HG03469 (cell line): ENCODE data around the gene SERINC2.
"Not testable (repeated sequence)": the region's sequence is repeated elsewhere in the genome, so short reads cannot be mapped to it uniquely, and the experiment has no call there.

Source experiments
- ATAC-seq: cut with Tn5 transposase; IDR thresholded peaks from one replicate; pipeline ENCODE4 v1.9.1; 2021; ENCODE audit warnings: mild to moderate bottlenecking, moderate library complexity, moderate number of reproducible peaks; ENCODE audit not compliant: unreplicated experiment

Gene SERINC2

DNA sequence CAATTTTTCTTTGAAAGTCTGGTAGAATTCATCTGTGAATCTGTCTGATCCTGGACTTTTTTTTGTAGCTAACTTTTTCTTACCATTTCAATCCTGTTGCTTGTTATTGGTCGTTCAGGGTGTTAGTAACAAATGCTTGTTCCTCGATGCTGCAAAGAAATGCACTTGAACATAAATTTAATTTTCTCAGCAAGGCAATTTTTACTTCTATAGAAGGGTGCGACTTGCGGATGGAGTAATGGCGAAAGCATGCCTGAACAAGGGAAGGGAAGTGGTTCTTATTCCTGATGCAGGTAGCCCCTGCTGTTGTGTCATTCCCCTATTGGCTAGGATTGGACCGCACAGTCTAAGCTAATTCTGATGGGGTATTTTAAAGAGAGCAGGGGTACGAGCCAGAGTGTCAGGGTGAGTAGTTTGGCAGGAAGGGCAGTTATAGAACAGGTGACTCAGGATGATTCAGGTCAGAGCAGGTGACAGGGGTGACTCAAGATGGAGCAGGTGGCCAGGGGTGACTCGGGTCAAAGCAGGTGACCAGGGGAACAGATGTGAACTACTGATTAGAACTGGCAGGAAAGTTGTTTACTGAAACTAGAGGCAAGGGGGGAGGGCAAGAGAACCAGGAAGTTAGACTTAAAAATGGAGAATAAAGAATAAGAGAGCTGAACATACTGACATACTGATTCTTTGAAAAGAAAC lies 40.5 kb downstream of the SERINC2 start:
- no peak for ATAC-seq

- ATAC-seq: no peak
These were observed 45.4 kb downstream of the SERINC2 start for GRCh38 chr1:31458287-31458896.

- ATAC-seq: no peak
These were observed 47.0 kb downstream of the SERINC2 start for GRCh38 chr1:31460027-31460426.

GRCh38 chr1:31467005-31467674 lies 54.1 kb downstream of the SERINC2 start:
- ATAC-seq: no peak

DNA sequence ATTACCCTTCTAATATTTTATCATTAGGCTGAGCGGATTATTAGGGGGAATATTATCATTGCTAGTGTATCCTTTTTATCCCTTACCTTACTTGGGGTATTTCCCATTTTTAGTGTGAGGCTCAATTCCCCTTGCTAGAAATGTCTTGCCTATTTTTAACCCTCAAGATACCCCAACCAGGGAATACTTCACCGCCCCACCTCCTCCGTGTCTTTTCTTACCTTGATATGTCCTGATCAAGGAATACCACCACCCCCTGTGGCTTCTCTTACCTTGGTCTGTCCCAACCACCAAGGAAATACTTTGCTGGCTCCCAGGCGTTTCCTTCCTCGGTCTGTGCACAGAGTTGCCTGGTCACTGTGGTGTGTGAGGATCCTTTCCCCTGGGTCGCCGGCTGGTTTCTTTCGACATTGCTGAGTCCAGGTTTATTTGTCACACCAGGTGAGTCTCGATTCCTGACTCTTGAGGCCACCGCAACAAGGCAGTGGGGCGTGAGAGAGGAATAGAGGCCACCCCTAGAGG lies 57.8 kb downstream of the SERINC2 start:
- no peak for ATAC-seq

- ATAC-seq: not testable (repeated sequence)
These were observed 58.7 kb downstream of the SERINC2 start for GRCh38 chr1:31471452-31472313.

DNA sequence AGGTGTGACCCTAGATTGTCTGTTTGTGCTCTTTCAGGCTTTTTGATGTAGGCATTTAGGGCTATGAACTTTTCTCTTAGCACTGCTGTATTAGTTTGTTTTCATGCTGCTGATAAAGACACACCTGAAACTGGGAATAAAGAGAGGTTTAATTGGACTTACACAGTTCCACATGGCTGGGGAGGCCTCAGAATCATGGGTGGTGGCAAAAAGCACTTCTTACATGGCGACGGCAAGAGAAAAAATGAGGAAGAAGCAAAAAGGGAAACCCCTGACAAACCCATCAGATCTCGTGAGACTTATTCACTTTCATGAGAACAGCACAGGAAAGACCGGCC lies 59.3 kb downstream of the SERINC2 start:
- ATAC-seq: not testable (repeated sequence)

DNA sequence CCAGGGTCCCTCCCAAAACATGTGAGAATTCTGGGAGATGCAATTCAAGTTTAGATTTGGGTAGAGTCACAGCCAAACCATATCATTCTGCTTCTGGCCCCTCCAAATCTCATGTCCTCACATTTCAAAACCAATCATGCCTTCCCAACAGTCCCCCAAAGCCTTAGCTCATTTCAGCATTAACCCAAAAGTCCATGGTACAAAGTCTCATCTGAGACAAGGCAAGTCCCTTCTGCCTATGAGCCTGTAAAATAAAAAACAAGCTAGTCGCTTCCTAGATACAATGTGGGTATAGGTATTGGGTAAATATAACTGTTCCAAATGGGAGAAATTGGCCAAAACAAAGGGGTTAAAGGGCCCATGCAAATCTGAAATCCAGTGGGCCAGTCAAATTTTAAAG lies 59.7 kb downstream of the SERINC2 start:
- not testable (repeated sequence) for ATAC-seq

- not testable (repeated sequence) for ATAC-seq
These were observed 60.5 kb downstream of the SERINC2 start for GRCh38 chr1:31473508-31473907.

- ATAC-seq: not testable (repeated sequence)
These were observed 61.6 kb downstream of the SERINC2 start for GRCh38 chr1:31474567-31474966.

DNA sequence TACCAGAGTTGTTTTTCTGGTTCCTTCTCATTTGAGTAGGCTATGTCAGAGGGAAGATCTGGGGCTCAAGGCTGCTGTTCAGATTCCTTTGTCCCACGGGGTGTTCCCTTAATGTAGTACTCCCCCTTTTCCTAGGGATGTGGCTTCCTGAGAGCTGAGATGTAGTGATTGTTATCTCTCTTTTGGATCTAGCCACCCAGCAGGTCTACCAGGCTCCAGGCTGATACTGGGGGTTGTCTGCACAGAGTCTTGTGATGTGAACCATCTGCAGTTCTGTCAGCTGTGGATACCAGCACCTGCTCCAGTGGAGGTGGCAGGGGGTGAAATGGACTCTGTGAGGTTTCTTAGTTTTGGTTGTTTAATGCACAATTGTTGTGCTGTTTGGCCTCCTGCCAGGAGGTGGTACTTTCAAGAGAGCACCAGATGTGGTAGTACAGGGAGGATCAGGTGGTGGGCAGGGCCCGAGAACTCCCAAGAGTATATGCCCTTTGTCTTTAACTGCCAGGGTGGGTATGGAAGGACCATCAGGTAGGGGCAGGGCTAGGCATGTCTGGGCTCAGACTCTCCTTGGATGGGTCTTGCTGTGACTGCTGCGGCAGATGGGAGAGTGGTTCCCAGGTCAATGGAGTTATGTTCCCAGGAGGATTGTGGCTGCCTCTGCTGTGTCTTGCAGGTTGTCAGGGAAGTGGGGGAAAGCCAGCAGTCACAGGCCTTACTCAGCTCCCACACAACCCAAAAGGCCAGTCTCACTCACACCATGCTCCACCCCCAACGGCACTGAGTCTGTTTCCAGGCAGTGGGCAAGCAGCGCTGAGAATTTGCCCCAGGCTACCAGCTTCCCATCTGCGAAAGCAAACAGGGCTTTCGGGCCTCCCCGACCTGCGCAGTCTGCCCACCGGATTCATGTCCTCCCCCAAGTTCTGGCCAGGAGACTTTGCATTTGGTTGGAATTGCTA lies 64.2 kb downstream of the SERINC2 start:
- no peak for ATAC-seq

- ATAC-seq: no peak
These were observed 65.2 kb downstream of the SERINC2 start for GRCh38 chr1:31478167-31478566.

- ATAC-seq: no peak
These were observed 66.8 kb downstream of the SERINC2 start for GRCh38 chr1:31479811-31480210.

DNA sequence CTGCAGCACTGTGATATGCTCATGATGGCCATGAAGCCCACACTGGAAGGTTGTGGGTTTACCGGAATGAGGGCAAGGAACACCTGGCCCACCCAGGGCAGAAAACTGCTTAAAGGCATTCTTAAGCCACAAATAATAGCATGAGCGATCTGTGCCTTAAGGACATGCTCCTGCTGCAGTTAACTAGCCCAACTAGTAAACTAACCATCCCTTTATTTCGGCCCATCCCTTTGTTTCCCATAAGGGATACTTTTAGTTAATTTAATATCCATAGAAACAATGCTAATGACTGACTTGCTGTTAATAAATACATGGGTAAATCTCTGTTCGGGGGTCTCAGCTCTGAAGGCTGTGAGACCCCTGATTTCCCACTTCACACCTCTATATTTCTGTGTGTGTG lies 67.4 kb downstream of the SERINC2 start:
- ATAC-seq: not testable (repeated sequence)

DNA sequence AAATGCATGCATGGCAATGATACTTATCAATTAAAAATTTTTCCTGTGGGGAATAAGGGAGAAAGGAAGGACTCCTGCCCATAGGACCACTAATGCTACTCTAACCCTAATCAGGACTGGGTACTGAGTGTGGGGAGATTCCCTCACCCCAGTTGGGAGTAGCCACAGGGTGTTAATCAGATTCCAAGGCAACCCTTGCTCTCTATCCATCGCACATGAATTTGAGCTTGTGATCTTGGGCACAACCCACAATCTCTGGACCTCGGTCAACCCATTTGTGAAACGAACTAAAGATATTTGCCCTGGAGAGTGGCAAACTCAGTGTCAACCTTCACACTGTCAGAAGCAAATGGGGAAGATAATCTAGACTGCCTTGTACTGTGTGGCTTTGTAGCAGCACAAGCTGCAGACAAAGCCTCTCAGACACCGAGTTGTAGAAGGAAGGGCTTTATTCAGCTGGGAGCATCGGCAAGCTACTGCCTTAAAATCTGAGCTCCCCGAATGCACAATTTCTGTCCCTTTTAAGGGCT lies 69.5 kb downstream of the SERINC2 start:
- ATAC-seq: no peak

DNA sequence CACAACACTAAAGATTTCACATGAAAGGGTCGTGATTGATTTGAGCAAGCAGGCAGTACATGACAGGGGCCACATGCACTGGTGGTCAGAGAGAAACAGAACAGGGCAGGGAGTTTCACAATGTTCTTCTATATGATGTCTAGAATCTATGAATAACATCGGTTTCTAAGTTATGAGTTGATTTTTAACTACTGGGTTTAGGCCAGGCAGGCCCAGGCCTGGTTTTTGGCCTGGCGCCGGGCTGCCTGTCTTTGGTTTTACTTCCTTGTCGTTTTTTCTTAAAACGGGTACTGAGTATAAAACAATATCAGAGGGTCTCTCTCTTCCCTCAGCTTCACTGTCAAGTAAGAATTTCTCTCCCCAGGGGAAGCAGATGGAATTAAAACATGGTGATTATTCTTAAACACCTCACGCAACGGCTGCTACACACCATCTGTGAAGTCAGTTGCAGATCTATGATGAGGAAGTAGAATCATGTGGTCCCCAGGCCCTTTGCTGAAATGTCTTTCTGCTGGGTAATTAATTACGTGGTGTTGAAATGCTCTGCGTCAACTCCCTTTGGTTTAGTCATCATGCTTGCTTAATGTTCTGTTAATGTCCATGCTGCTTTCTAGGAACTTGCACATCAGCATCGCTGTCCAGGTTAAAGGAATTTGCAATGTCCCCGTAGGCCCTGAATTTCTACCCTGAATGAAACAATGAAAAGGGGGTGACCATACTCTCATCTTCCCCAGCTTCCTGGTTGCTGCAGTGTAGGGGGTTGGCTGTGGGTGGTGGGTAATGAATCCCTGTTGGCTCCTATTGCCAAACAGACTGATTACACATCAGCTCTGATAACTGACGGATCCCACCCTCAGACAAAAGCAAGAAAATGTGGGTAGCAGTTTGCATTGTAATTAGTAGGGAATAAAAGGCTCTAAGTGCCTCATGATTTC lies 70.3 kb downstream of the SERINC2 start:
- no peak for ATAC-seq
